GM23338 (cell line): ENCODE measurements around the gene MYRFL. TPM values are rescaled to one million over a fixed set of nuclear protein-coding genes. Genes with fewer than 3 reads are reported as not detected.

ENCODE experiments used
- ATAC-seq: fragments of 200-7000 bp; cut with Tn5 transposase; 3 replicates; pipeline ENCODE4 v1.9.1; 2020
- DNase-seq: peaks from one replicate; pipeline ENCODE4 v3.0.0-alpha.2; 2015; ENCODE audit warnings: low spot score
- H2AFZ ChIP-seq: fragments of 200-600 bp; sonication (generic); 2 replicates; pipeline ENCODE4 v1.8.0; 2016; ENCODE audit warnings: antibody characterized with exemption, mild to moderate bottlenecking, moderate library complexity
- H3F3A ChIP-seq: fragments of 200-600 bp; sonication (generic); replicated peaks from 2 replicates; pipeline ENCODE4 v1.8.0; 2017; ENCODE audit warnings: antibody characterized with exemption, mixed run types, low read depth
- H3K27ac ChIP-seq: fragments of 200-600 bp; sonication (generic); 2 replicates; pipeline ENCODE4 v1.6.1; 2016; ENCODE audit warnings: low read depth
- H3K27me3 ChIP-seq: fragments of 200-600 bp; sonication (generic); 2 replicates; pipeline ENCODE4 v1.8.0; 2016; ENCODE audit warnings: mild to moderate bottlenecking, mixed run types, moderate library complexity; ENCODE audit not compliant: insufficient read depth
- H3K36me3 ChIP-seq: fragments of 200-600 bp; sonication (generic); 2 replicates; pipeline ENCODE4 v1.8.0; 2016; ENCODE audit warnings: mild to moderate bottlenecking; ENCODE audit not compliant: insufficient read depth
- H3K4me1 ChIP-seq: fragments of 200-600 bp; sonication (generic); 2 replicates; pipeline ENCODE4 v1.8.0; 2016; ENCODE audit warnings: mild to moderate bottlenecking, moderate library complexity; ENCODE audit not compliant: insufficient read depth
- H3K4me2 ChIP-seq: fragments of 200-600 bp; sonication (generic); 2 replicates; pipeline ENCODE4 v1.7.1; 2017; ENCODE audit warnings: mixed run types
- H3K4me3 ChIP-seq: fragments of 200-600 bp; sonication (generic); 2 replicates; pipeline ENCODE4 v1.6.1; 2016; ENCODE audit warnings: mixed run types
- H3K79me2 ChIP-seq: fragments of 200-600 bp; sonication (generic); replicated peaks from 2 replicates; pipeline ENCODE4 v1.8.0; 2017; ENCODE audit warnings: mild to moderate bottlenecking; ENCODE audit not compliant: insufficient read depth
- H3K9me2 ChIP-seq: fragments of 200-600 bp; sonication (generic); 2 replicates; pipeline ENCODE4 v1.8.0; 2017; ENCODE audit not compliant: insufficient read depth
- H4K20me1 ChIP-seq: fragments of 200-600 bp; sonication (generic); replicated peaks from 2 replicates; pipeline ENCODE4 v1.8.0; 2017; ENCODE audit warnings: mild to moderate bottlenecking; ENCODE audit not compliant: insufficient read depth
- H3K27ac Mint-ChIP-seq: 2 replicates; pipeline ENCODE4 v1.8.0; 2020; ENCODE audit warnings: inconsistent platforms, mild to moderate bottlenecking, moderate library complexity, mixed read lengths
- H3K27me3 Mint-ChIP-seq: 3 replicates; pipeline ENCODE4 v1.8.0; 2022; ENCODE audit warnings: low read depth, mild to moderate bottlenecking, moderate library complexity, mixed read lengths, inconsistent platforms; ENCODE audit not compliant: insufficient read depth, poor library complexity
- H3K36me3 Mint-ChIP-seq: 3 replicates; pipeline ENCODE4 v1.8.0; 2021; ENCODE audit warnings: low read depth, mild to moderate bottlenecking, inconsistent platforms, moderate library complexity, mixed read lengths
- H3K4me1 Mint-ChIP-seq: 3 replicates; pipeline ENCODE4 v1.8.0; 2020; ENCODE audit warnings: mild to moderate bottlenecking, inconsistent platforms, mixed read lengths
- H3K4me3 Mint-ChIP-seq: 3 replicates; pipeline ENCODE4 v1.8.0; 2021; ENCODE audit warnings: moderate library complexity, mild to moderate bottlenecking, inconsistent platforms, mixed read lengths
- H3K9me3 Mint-ChIP-seq: 3 replicates; pipeline ENCODE4 v1.8.0; 2020; ENCODE audit warnings: moderate library complexity, mild to moderate bottlenecking, inconsistent platforms, mixed read lengths
- ETS1 ChIP-seq: IDR thresholded peaks from 2 replicates; pipeline ENCODE4 v1.6.1; 2016; ENCODE audit warnings: antibody characterized with exemption
- EZH2 ChIP-seq: fragments of 200-600 bp; sonication (generic); IDR thresholded peaks from one replicate; pipeline ENCODE4 v1.8.0; 2017; ENCODE audit warnings: antibody characterized with exemption, mild to moderate bottlenecking, low read depth; ENCODE audit not compliant: unreplicated experiment
- JUNB ChIP-seq: IDR thresholded peaks from one replicate; pipeline ENCODE4 v1.6.1; 2016; ENCODE audit warnings: antibody characterized with exemption; ENCODE audit not compliant: unreplicated experiment
- NANOG ChIP-seq: IDR thresholded peaks from 2 replicates; pipeline ENCODE4 v1.6.1; 2016; ENCODE audit warnings: antibody characterized with exemption, borderline replicate concordance
- POLR2AphosphoS5 ChIP-seq: IDR thresholded peaks from 2 replicates; pipeline ENCODE4 v1.6.1; 2016; ENCODE audit warnings: antibody characterized with exemption, low read depth
- REST ChIP-seq: IDR thresholded peaks from one replicate; pipeline ENCODE4 v1.6.1; 2018; ENCODE audit warnings: antibody characterized with exemption; ENCODE audit not compliant: unreplicated experiment
- ZNF462 ChIP-seq: fragments of 250-450 bp; sonication (Bioruptor Pico); IDR thresholded peaks from 2 replicates; pipeline ENCODE4 v1.5.0; 2020; ENCODE audit warnings: mild to moderate bottlenecking, moderate library complexity
- polyA plus RNA-seq: library from polyadenylated mRNA; unstranded; fragments of >200 nt; fragmentation: Nextera tagmentation; extraction: Ambion mirVana; gene quantifications from 2 replicates; pipeline ENCODE4 v1.2.1, GENCODE V29; 2016
- total RNA-seq: library from RNA; depleted of rRNA; stranded (reverse); fragments of >200 nt; shearing (Covaris generic); gene quantifications from 2 replicates; pipeline ENCODE4 v1.2.3, GENCODE V29; 2014

MYRFL gene
- total and polyA plus RNA-seq, 2 experiments from 2014 or later, result 2.3 to 2.8 TPM

DNA sequence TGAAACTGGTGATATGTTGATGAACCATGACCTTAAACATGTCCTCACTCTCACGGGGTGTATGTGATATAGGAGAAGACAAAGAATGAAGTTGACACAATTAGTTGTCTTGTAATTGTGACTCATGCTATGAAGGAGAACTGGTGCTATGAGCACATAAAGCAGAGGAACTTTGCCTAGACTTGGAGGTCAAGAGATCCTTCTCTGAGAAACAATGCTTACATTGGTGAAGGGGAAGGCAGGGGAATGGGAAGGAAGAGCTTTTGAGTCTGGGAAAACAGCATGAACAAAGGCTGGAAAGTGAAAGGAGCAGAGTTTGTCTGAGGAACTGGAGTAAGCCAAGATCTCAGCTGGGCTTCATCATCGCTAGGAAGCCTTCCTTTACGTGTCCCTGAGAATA, 83.2 kb downstream of the MYRFL start (continued):
- TF ChIP-seq ZNF462 (CRISPR knock-in tag) (no peak), POLR2AphosphoS5 (no peak), NANOG (no peak), EZH2 (no peak), JUNB (no peak)

- no peaks in the 10 kb centered on the region for H3F3A ChIP-seq
- H3K4me1 Mint-ChIP-seq, result peaks cover 12% of the 10 kb centered on the region
- H3K36me3 ChIP-seq, result no peaks in the 10 kb centered on the region
- H3K9me3 Mint-ChIP-seq, result no peaks in the 10 kb centered on the region
- no peak overlapping the region for H3K27ac Mint-ChIP-seq
- H3K4me3 Mint-ChIP-seq, result no peak overlapping the region
- H4K20me1 ChIP-seq, result no peaks in the 10 kb centered on the region
- no peak overlapping the region for H3K4me2 ChIP-seq
- no peak overlapping the region for H3K27ac ChIP-seq
- no peak overlapping the region for H3K4me3 ChIP-seq
- no peak overlapping the region for H2AFZ ChIP-seq
- peaks cover 3% of the 10 kb centered on the region; the same call in 1 of the 3 replicates for H3K36me3 Mint-ChIP-seq
- H3K27me3 ChIP-seq, result no peaks in the 10 kb centered on the region
- no peaks in the 10 kb centered on the region for H3K79me2 ChIP-seq
- no peak for ATAC-seq
- peaks cover 9% of the 10 kb centered on the region for H3K4me1 ChIP-seq
- no peaks in the 10 kb centered on the region for H3K27me3 Mint-ChIP-seq
- DNase-seq, result no peak
- peaks cover 13% of the 10 kb centered on the region for H3K9me2 ChIP-seq
- no peak for TF ChIP-seq ETS1
- TF ChIP-seq REST, result no peak
Measured at GRCh38 chr12:69910694-69911093, 85.7 kb downstream of the MYRFL start.
